ENCODE results near the gene CREM. TPM values are rescaled to one million over a fixed set of nuclear protein-coding genes. Genes with fewer than 3 reads are reported as not detected.

Gene CREM
- total and polyA plus RNA-seq, 2 of the 4 experiments (the other 2 are of a cell fraction) = 33.2 to 40.5 TPM

GRCh38 chr10:35231646-35232045 is 105.0 kb downstream of the CREM start:
- in situ Hi-C loops (cut with MboI; ENCODE audit: low sequenced_read_pairs) (loop anchor here (10.0 to 25.0 kb wide), 2 partner anchors 333 to 1556 kb away; no protein-coding TSS in a partner anchor), intact Hi-C loops (cut with micrococcal nuclease) (loop anchor here (10.0 kb wide), 1 partner anchor 363 kb away; no protein-coding TSS in a partner anchor), dilution Hi-C loops (cut with HindIII; ENCODE audit: low sequenced_read_pairs, unreplicated experiment) (no loop called here)
- no TSS peak for BruUV-seq (replicated peaks)
- H3K4me2 ChIP-seq (ENCODE audit: low read depth, low read length) = no peak overlapping the region
- H2AK5ac ChIP-seq (ENCODE audit: low read depth, low read length) = no peak overlapping the region
- H4K8ac ChIP-seq (ENCODE audit: low read depth in 2 of 2, low read length in 2 of 2) = no peak overlapping the region
- no peaks in the 10 kb centered on the region for H3K36me3 ChIP-seq (ENCODE audit: control insufficient read depth, insufficient read depth, low read length)
- ATAC-seq (ENCODE audit: low read depth) (no peak), DNase-seq (no peak)
- POLR2A ChIA-PET (ENCODE audit: unreplicated experiment) = no interaction called here
- TF ChIP-seq FOS (IDR thresholded peaks at IDR 0.05; ENCODE audit: low read depth, low read length) = no peak
- TF ChIP-seq NFE2L2 (IDR thresholded peaks at IDR 0.05; ENCODE audit: low read depth, low read length) = no peak
- TF ChIP-seq MXI1 (IDR thresholded peaks at IDR 0.05; ENCODE audit: borderline replicate concordance, low read depth, low read length) = no peak
- TF ChIP-seq CEBPB (IDR thresholded peaks at IDR 0.05; ENCODE audit: low read depth, low read length) = no peak
- no peak overlapping the region for H2AFZ ChIP-seq (replicated peaks; ENCODE audit: low read length, poor library complexity)
- H3K18ac ChIP-seq (ENCODE audit: low read depth, low read length) = no peak overlapping the region
- H3K4me3 ChIP-seq (ENCODE audit: insufficient read depth, low read depth, low read length) = no peak overlapping the region
- no peak overlapping the region for H2BK20ac ChIP-seq (ENCODE audit: low read depth, low read length)
- H3K14ac ChIP-seq (replicated peaks; ENCODE audit: low read depth, low read length) = no peak overlapping the region
- CTCF ChIA-PET = no interaction called here
- no peaks in the 10 kb centered on the region for H3K4me1 ChIP-seq (ENCODE audit: control insufficient read depth, insufficient read depth, low read length)
- H3K27me3 ChIP-seq (ENCODE audit: control insufficient read depth, insufficient read depth, low read length) = no peaks in the 10 kb centered on the region
- H3K9me3 ChIP-seq (ENCODE audit: control insufficient read depth, insufficient read depth, low read length) = no peaks in the 10 kb centered on the region
- no peak overlapping the region for H2BK5ac ChIP-seq (ENCODE audit: low read depth, low read length, poor library complexity, severe bottlenecking)
- no peak overlapping the region for H3K9ac ChIP-seq (ENCODE audit: low read depth, low read length)
- no peaks in the 10 kb centered on the region for H3K79me1 ChIP-seq (ENCODE audit: low read depth in 1 of 2, low read length in 2 of 2)
- H2BK120ac ChIP-seq (ENCODE audit: low read depth, low read length) = no peak overlapping the region
- H2AK9ac ChIP-seq (replicated peaks; ENCODE audit: low read depth, low read length, poor library complexity) = no peak overlapping the region
- no peak overlapping the region for H4K91ac ChIP-seq (ENCODE audit: insufficient read depth, low read depth, low read length)
- H3K23ac ChIP-seq (ENCODE audit: low read depth, low read length) = no peak overlapping the region
- H3K9me1 ChIP-seq (ENCODE audit: insufficient read depth, low read length) = no peaks in the 10 kb centered on the region
- no peak overlapping the region for H4K5ac ChIP-seq (ENCODE audit: low read depth, low read length)
- H3K56ac ChIP-seq (ENCODE audit: extremely low read depth, insufficient read depth, low read length) = no peak overlapping the region
- no peak overlapping the region for H2BK15ac ChIP-seq (ENCODE audit: low read depth, low read length)
- H4K20me1 ChIP-seq (ENCODE audit: insufficient read depth, low read length) = no peaks in the 10 kb centered on the region
- no peak overlapping the region for H3K4ac ChIP-seq (ENCODE audit: low read depth, low read length)
- WGBS, 2 experiments (ENCODE audit: extremely low coverage in 2 of 2, insufficient read length in 1 of 2) = no CpG with 5 or more reads among the region's 4 CpGs
- no peak overlapping the region for H3K27ac ChIP-seq (ENCODE audit: insufficient read depth, low read length)

All from IMR-90 (cell line).